ENCODE data around the gene TGIF1.
A peak's percentile ranks its signal among the peaks of the same experiment; 100 is the strongest.
"Not testable (repeated sequence)": the region's sequence is repeated elsewhere in the genome, so short reads cannot be mapped to it uniquely, and the experiment has no call there.

TGIF1 gene

DNA sequence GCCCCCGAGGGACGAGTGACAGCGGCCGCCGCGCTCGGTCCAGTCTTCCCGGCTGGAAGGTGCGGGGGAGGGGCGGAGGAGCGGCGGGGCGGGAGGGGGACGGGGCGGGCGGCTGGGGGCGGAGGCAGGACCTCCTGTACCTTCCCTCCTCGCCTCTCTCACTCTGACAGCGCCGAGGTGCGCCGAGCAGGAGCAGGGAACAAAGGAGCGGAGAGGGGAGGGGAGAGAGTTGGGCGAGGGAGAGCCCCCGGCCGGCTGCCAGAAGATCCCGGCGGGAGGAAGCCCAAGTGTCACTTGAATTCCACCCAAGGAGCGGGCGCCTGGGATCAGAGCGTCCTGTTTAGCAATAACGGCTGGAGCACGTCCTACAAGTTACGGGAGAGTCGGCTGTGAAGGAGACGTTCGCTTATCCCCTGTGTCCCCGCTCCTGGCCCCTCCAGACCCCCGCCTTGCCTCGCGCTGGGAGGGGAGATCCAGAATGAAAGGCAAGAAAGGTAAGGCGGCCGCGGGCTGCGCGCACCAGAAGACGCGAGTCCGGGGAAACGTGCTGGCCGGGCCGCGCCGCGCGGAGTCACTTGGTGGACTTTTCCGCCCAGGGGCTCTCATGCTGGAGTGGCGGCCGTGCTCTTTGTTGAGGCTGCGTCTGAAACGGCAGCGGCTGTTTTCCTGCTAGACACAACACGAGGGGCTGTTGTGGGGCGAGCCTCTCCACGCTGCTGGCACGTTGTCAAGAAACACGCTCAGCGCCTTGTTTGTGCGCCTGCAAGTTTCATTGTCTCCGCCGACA, at the start of gene TGIF1:
Gene TGIF1, plus strand, starts transcription at position 161 of the 787 bp plus-strand sequence. Its CDS starts 318 bp downstream, at position 479.
- H3K9me3 ChIP-seq (ENCODE audit: low read length): no peaks in the 10 kb centered on the region
- H3K4me3 ChIP-seq (ENCODE audit: low read depth in 1 of 2, low read length in 2 of 2): peak within 1 kb of the TSS; percentile 99 to 100
- H3K27me3 ChIP-seq (ENCODE audit: control insufficient read depth in 1 of 2, insufficient read depth in 2 of 2, low read length in 2 of 2): no peaks in the 10 kb centered on the region
- peak within 1 kb of the TSS; percentile 99 for H3K9ac ChIP-seq (ENCODE audit: low read length)
- peaks cover 28% of the 10 kb centered on the region for H3K4me1 ChIP-seq (ENCODE audit: insufficient read depth, low read length)
- no peaks in the 10 kb centered on the region for H3K36me3 ChIP-seq (ENCODE audit: insufficient read depth, low read length)
- peak within 1 kb of the TSS; percentile 100 for H3K27ac ChIP-seq (ENCODE audit: low read depth, low read length)

DNA sequence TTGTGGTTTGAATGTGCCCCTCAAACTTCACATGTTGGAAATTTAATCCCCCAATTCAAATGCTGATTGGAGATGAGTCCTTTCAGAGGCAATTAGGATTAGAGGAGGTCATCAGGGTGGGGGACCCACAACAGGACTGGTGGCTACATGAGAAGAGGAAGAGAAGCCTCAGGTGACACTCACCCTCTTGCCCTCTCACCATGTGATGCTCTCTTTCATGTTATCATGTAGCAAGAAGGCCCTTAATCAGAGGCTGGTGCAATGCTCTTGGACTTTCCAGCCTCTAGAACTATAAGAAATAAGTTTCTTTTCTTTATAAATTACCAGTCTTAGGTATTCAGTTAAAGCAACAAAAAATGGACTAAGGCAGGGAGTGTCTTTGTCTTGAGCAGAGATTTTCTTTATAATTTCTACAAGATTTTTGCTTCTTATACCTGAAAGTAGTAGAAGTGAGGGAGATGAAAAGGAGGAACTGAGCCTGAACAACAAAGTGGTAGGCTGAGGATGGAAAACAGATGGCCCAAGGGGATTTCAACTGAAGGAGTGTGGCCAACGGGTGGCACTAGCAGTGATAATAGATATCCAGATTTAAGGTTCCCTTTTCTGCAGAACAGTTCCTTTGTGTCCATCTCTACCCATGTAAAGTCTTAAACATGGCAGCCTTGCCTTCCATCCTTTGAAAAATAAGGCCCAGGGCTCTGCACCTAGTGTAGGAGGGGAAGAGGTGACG, 49.2 kb upstream of the TGIF1 start:
- Histone ChIP-seq H3K27ac (ENCODE audit: low read depth, low read length) (no peak overlapping the region), H3K36me3 (ENCODE audit: insufficient read depth, low read length) (no peaks in the 10 kb centered on the region), H3K4me1 (ENCODE audit: insufficient read depth, low read length) (no peaks in the 10 kb centered on the region), H3K9ac (ENCODE audit: low read length) (no peak overlapping the region), H3K27me3 (ENCODE audit: control insufficient read depth in 1 of 2, insufficient read depth in 2 of 2, low read length in 2 of 2) (no peaks in the 10 kb centered on the region), H3K4me3 (ENCODE audit: low read depth in 1 of 2, low read length in 2 of 2) (no peak overlapping the region), H3K9me3 (ENCODE audit: low read length) (no peaks in the 10 kb centered on the region)

DNA sequence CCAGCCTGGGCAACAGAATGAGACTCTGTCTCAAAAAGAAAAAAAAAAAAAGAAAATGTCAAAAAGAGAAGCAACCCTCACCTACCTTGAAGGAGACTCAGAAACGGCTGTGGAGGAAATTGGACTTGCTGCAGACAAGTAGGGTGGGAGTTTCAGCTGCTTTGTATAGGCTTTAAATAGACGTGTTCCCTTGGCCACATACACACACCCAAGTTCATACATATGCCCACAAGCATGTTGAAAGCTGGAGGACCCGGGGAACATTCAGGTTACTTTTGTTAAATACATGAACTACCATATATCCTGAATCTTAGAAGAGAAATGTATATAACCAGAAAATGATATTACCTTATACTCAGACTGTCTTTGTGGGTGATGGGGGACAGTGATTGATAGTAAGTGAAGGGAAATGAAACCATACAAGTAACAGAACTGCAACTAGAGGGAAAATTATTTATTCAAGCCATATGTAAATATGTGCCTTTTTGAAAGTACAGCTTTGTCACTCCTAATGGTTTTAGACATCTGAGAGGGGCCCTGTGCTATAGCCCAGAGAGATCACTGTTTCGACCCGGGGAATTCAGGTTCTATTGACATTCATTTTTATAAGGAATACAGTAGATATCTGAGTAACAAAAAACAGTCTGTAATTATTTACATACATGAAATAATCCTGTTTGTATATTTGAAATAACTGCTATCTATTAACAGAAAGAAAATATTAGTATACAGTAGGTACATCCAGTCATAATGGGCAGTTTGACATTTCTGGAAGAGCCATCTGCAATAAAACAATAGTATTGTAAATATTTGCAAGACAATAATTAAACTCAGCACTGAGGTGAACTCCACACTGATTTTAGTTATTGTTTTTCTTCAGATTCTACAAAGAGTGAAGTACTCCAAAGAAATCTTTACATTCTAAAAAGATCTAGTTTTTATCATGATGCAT, 48.0 kb upstream of the TGIF1 start:
- Histone ChIP-seq H3K27me3 (ENCODE audit: control insufficient read depth in 1 of 2, insufficient read depth in 2 of 2, low read length in 2 of 2) (no peaks in the 10 kb centered on the region), H3K9me3 (ENCODE audit: low read length) (no peaks in the 10 kb centered on the region), H3K36me3 (ENCODE audit: insufficient read depth, low read length) (no peaks in the 10 kb centered on the region), H3K4me3 (ENCODE audit: low read depth in 1 of 2, low read length in 2 of 2) (no peak overlapping the region), H3K27ac (ENCODE audit: low read depth, low read length) (no peak overlapping the region), H3K9ac (ENCODE audit: low read length) (no peak overlapping the region), H3K4me1 (ENCODE audit: insufficient read depth, low read length) (no peaks in the 10 kb centered on the region)

DNA sequence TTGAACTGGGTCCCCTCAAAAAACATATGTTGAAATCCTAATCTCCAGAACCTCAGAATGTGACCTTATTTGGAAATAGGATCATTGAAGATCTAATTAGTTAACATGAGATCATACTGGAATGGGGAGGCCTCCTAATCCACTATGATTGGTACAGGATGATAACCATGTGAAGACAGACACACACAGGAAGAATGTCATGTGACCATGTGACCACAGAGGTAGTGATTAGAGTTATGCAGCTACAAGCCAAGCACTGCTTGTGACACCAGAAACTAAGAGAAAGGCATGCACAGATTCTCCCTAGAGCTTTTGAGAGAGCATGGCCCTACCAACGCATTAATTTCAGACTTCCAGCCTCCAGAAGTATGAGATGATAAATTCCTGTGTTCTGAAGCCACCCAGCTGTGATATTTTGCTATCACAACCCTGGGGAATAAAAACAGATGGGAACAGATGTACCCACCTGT, 47.0 kb upstream of the TGIF1 start:
- no peak overlapping the region for H3K4me3 ChIP-seq (ENCODE audit: low read depth in 1 of 2, low read length in 2 of 2)
- H3K9me3 ChIP-seq (ENCODE audit: low read length): no peaks in the 10 kb centered on the region
- H3K27ac ChIP-seq (ENCODE audit: low read depth, low read length): no peak overlapping the region
- no peaks in the 10 kb centered on the region for H3K36me3 ChIP-seq (ENCODE audit: insufficient read depth, low read length)
- H3K4me1 ChIP-seq (ENCODE audit: insufficient read depth, low read length): no peaks in the 10 kb centered on the region
- H3K9ac ChIP-seq (ENCODE audit: low read length): no peak overlapping the region
- no peaks in the 10 kb centered on the region for H3K27me3 ChIP-seq (ENCODE audit: control insufficient read depth in 1 of 2, insufficient read depth in 2 of 2, low read length in 2 of 2)

DNA sequence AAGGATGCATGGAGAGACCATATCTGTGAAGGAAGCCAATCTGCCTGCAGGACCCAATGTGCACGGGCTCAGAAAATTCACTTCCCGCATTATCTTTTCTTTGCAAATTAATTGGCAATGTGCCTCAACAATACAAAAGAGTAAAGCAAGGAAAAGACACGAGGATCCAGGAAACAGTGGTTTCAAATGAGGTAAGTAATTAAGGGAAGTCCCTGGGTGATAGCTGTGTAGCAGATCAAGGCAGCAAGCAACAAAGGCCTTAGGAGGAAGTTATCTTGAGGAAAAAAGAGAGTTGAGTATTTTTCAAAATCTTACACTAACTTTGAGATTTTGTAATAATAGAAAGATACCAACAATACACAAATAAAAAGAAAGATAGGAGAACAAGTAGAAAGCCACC, 44.3 kb upstream of the TGIF1 start:
- Histone ChIP-seq H3K36me3 (ENCODE audit: insufficient read depth, low read length) (no peaks in the 10 kb centered on the region), H3K27me3 (ENCODE audit: control insufficient read depth in 1 of 2, insufficient read depth in 2 of 2, low read length in 2 of 2) (no peaks in the 10 kb centered on the region), H3K4me3 (ENCODE audit: low read depth in 1 of 2, low read length in 2 of 2) (no peak overlapping the region), H3K9ac (ENCODE audit: low read length) (no peak overlapping the region), H3K27ac (ENCODE audit: low read depth, low read length) (no peak overlapping the region), H3K4me1 (ENCODE audit: insufficient read depth, low read length) (no peaks in the 10 kb centered on the region), H3K9me3 (ENCODE audit: low read length) (no peaks in the 10 kb centered on the region)

DNA sequence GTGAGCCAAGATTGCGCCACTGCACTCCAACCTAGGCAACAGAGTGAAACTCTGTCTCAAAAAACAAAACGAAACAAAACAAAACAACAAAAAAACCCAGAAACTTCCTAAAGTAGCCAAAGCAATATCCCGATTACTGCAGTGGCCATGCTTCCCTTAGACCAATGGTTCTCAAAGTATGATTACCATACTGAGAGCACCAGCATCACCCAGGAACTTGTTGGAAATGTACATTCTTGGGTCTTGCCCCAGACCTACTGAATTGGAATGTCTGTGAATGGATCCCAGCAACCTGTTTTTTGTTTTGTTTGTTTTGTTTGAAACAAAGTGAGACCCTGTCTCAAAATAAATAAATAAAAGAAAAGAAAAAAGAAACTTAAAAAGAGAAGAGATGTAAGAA, 41.9 kb upstream of the TGIF1 start:
- no peaks in the 10 kb centered on the region for H3K9me3 ChIP-seq (ENCODE audit: low read length)
- H3K4me3 ChIP-seq (ENCODE audit: low read depth in 1 of 2, low read length in 2 of 2): no peak overlapping the region
- H3K27ac ChIP-seq (ENCODE audit: low read depth, low read length): no peak overlapping the region
- no peaks in the 10 kb centered on the region for H3K27me3 ChIP-seq (ENCODE audit: control insufficient read depth in 1 of 2, insufficient read depth in 2 of 2, low read length in 2 of 2)
- no peaks in the 10 kb centered on the region for H3K4me1 ChIP-seq (ENCODE audit: insufficient read depth, low read length)
- H3K9ac ChIP-seq (ENCODE audit: low read length): no peak overlapping the region
- H3K36me3 ChIP-seq (ENCODE audit: insufficient read depth, low read length): no peaks in the 10 kb centered on the region

DNA sequence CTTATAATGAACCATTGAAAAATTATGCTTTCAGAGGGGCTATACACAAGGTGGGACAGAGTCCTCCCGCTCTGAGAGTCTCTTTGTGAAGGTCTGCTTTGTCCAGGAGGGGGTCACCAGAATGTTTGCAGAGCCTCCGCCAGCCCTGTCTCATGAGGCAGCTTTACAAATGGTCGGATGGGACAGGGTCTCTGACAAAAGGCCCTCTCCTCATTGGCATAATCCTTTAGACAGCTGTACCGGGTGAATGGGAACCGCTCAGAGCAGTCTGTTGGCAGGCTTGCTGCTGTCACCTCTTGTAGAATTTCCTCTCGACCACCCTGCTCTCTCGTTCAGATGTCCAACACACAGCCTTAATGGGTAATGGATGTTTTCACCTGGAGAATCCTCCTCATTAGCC, 40.2 kb upstream of the TGIF1 start:
- no peaks in the 10 kb centered on the region for H3K4me1 ChIP-seq (ENCODE audit: insufficient read depth, low read length)

DNA sequence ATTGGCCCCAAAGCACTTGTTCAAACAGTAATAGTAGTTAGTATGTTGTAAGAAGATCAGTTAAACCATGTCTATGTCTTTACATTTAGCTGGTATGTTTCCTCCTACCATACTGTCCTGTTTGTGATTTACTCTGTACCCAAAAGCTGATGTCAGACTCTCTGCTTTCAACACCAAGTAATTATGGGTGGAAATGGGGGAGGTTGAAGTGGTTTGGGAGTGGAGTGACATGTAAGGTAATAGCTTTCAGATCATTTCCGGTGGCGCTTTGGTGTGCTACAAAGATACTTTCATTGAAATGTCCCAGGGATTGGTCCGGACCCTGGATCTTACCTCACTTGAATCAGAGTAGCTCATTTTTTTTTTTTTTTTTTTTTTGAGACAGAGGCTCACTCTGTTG, 39.7 kb upstream of the TGIF1 start:
- Histone ChIP-seq H3K27ac (ENCODE audit: low read depth, low read length) (no peak overlapping the region), H3K36me3 (ENCODE audit: insufficient read depth, low read length) (no peaks in the 10 kb centered on the region), H3K4me1 (ENCODE audit: insufficient read depth, low read length) (no peaks in the 10 kb centered on the region), H3K4me3 (ENCODE audit: low read depth in 1 of 2, low read length in 2 of 2) (no peak overlapping the region), H3K9me3 (ENCODE audit: low read length) (no peaks in the 10 kb centered on the region), H3K27me3 (ENCODE audit: control insufficient read depth in 1 of 2, insufficient read depth in 2 of 2, low read length in 2 of 2) (no peaks in the 10 kb centered on the region), H3K9ac (ENCODE audit: low read length) (no peak overlapping the region)

More for the DNA sequence above, 40.2 kb upstream of the TGIF1 start:
- Histone ChIP-seq H3K4me3 (ENCODE audit: low read depth in 1 of 2, low read length in 2 of 2) (no peak overlapping the region), H3K9ac (ENCODE audit: low read length) (no peak overlapping the region), H3K27me3 (ENCODE audit: control insufficient read depth in 1 of 2, insufficient read depth in 2 of 2, low read length in 2 of 2) (no peaks in the 10 kb centered on the region), H3K9me3 (ENCODE audit: low read length) (no peaks in the 10 kb centered on the region), H3K27ac (ENCODE audit: low read depth, low read length) (no peak overlapping the region), H3K36me3 (ENCODE audit: insufficient read depth, low read length) (no peaks in the 10 kb centered on the region)

DNA sequence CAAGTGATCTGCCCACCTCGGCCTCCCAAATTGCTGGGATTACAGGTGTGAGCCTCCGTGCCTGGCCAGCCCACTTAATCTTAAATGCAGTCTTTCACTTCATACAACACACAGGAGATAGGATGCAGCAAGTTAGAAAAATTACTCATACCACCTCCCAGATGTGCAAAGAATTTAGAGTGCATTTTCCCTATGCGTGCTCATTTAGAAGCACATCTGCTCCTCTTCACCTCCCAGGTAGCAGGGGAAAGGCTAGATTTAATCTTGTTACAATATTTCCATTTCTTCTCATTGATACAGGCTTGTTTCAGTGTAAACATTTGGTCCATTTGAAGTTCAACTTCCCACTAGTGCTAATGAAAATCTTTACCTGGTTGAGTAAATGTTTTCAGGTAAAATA, 39.1 kb upstream of the TGIF1 start:
- H3K4me3 ChIP-seq (ENCODE audit: low read depth in 1 of 2, low read length in 2 of 2); H3K4me1 ChIP-seq (ENCODE audit: insufficient read depth, low read length); H3K9ac ChIP-seq (ENCODE audit: low read length); H3K36me3 ChIP-seq (ENCODE audit: insufficient read depth, low read length); H3K27ac ChIP-seq (ENCODE audit: low read depth, low read length); H3K27me3 ChIP-seq (ENCODE audit: control insufficient read depth in 1 of 2, insufficient read depth in 2 of 2, low read length in 2 of 2); H3K9me3 ChIP-seq (ENCODE audit: low read length): not testable (repeated sequence)

DNA sequence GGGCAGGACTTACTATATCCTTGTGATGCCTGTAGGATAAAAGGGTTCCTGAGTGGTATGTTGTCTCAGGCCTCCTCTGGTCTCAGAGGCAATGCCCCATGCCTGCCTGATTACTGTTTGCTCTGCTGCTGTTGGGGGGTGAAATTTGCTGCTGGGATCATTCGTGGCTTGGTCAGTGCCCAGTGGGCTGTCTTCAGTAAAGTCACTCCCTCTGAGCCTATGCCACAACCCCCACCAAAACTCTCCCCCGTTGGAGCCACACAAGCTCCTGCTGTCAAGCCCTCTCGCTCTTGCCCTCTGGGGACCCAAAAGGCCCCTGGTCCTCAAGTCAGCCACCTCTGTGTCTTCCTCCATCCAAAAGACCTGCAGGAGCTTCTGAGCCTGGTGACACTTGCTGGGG, 38.6 kb upstream of the TGIF1 start:
- Histone ChIP-seq H3K27ac (ENCODE audit: low read depth, low read length) (no peak overlapping the region), H3K27me3 (ENCODE audit: control insufficient read depth in 1 of 2, insufficient read depth in 2 of 2, low read length in 2 of 2) (no peaks in the 10 kb centered on the region), H3K4me3 (ENCODE audit: low read depth in 1 of 2, low read length in 2 of 2) (no peak overlapping the region), H3K9me3 (ENCODE audit: low read length) (no peaks in the 10 kb centered on the region), H3K9ac (ENCODE audit: low read length) (no peak overlapping the region), H3K4me1 (ENCODE audit: insufficient read depth, low read length) (no peaks in the 10 kb centered on the region), H3K36me3 (ENCODE audit: insufficient read depth, low read length) (no peaks in the 10 kb centered on the region)

DNA sequence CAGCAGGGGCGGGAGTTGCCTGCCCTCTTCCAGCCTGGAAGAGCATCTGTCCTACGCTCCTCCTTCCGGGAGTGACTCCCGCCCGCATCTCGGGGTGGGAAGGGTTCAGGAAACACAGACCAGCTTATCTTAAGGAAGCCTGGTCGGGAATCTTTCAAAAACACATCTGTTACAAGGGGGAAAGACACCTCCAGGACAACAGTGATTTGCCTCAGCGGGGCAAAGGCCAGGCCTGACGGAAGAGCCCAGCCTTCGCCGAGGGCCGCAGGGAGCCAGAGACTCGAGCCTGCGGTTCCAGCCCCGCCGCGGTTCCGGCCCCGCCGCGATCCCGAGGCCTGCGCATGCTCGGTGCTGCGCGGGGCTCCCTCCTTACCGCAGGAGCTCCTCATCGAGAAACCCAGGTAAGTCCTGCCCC, 38.1 kb upstream of the TGIF1 start:
- peak overlapping the region; percentile 6 to 26 for H3K4me3 ChIP-seq (ENCODE audit: low read depth in 1 of 2, low read length in 2 of 2)
- no peaks in the 10 kb centered on the region for H3K4me1 ChIP-seq (ENCODE audit: insufficient read depth, low read length)
- H3K9me3 ChIP-seq (ENCODE audit: low read length): no peaks in the 10 kb centered on the region
- no peak overlapping the region for H3K27ac ChIP-seq (ENCODE audit: low read depth, low read length)
- H3K27me3 ChIP-seq (ENCODE audit: control insufficient read depth in 1 of 2, insufficient read depth in 2 of 2, low read length in 2 of 2): no peaks in the 10 kb centered on the region
- H3K36me3 ChIP-seq (ENCODE audit: insufficient read depth, low read length): no peaks in the 10 kb centered on the region
- no peak overlapping the region for H3K9ac ChIP-seq (ENCODE audit: low read length)
